ENCODE results near the gene MYO3A.

The MYO3A gene

GRCh38 chr10:26251925-26252324 lies 317.9 kb downstream of the MYO3A start:
- TF ChIP-seq ZFX (IDR thresholded peaks at IDR 0.05) = no peak
- no peak for TF ChIP-seq CTCF (conservative IDR thresholded peaks at IDR 0.05)
- H3K27ac ChIP-seq = no peak overlapping the region

GRCh38 chr10:26254616-26255015 lies 320.6 kb downstream of the MYO3A start:
- TF ChIP-seq CTCF (conservative IDR thresholded peaks at IDR 0.05) (no peak), ZFX (IDR thresholded peaks at IDR 0.05) (no peak)
- H3K27ac ChIP-seq = no peak overlapping the region

DNA sequence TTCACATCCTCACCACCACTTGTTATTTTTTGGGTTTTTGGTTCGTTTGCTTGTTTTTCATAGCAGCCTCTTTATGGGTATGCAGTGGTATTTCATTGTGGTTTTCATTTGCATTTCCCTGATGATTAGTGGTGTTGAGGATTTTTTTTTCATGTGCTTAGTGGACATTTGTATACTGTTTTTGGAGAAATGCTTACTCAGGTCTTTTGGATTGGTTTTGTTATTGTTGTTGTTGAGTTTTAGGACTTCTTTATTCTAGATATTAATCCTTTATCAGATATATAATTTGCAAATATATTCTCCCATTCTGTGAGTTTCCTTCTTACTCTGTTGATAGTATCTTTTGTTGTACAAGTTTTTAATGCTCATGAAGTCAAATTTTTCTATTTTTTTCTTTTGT lies 325.3 kb downstream of the MYO3A start:
- TF ChIP-seq CTCF (conservative IDR thresholded peaks at IDR 0.05) (no peak), ZFX (IDR thresholded peaks at IDR 0.05) (no peak)
- no peak overlapping the region for H3K27ac ChIP-seq
